Measurements from ENCODE around the gene SIPA1L3. TPM values are rescaled to one million over a fixed set of nuclear protein-coding genes. Genes with fewer than 3 reads are reported as not detected.

The SIPA1L3 gene
- total and polyA plus RNA-seq, 8 donors = 19.7 to 44.8 (median 25.8) TPM

DNA sequence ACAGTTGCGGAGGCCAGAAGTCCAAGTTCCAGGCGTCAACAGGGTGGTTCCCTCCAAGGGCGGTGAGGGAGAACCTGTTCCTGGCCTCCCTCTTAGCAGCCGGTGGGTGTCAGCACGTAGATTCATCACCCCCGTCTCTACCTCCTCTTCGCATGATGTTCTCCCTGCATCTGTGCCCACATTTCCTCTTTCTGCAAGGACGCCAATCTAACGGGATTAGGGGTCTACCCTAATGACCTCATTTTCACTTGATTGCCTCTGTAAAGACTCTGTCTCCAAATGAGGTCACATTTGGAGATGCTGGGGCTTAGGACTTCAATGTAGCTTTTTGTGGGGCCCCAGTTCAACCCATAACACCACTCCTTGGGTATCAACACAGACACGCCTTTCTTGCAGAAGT lies 278.6 kb downstream of the SIPA1L3 start:
- H3K4me1 ChIP-seq = no peaks in the 10 kb centered on the region
- H3K9me3 ChIP-seq = no peaks in the 10 kb centered on the region
- no peaks in the 10 kb centered on the region for H3K36me3 ChIP-seq
- TF ChIP-seq, protein P1, sequence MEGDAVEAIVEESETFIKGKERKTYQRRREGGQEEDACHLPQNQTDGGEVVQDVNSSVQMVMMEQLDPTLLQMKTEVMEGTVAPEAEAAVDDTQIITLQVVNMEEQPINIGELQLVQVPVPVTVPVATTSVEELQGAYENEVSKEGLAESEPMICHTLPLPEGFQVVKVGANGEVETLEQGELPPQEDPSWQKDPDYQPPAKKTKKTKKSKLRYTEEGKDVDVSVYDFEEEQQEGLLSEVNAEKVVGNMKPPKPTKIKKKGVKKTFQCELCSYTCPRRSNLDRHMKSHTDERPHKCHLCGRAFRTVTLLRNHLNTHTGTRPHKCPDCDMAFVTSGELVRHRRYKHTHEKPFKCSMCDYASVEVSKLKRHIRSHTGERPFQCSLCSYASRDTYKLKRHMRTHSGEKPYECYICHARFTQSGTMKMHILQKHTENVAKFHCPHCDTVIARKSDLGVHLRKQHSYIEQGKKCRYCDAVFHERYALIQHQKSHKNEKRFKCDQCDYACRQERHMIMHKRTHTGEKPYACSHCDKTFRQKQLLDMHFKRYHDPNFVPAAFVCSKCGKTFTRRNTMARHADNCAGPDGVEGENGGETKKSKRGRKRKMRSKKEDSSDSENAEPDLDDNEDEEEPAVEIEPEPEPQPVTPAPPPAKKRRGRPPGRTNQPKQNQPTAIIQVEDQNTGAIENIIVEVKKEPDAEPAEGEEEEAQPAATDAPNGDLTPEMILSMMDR (IDR thresholded peaks at IDR 0.05) = no peak
- intact Hi-C loops (cut with DNase I) = no loop called here
- DNase-seq (no peak), FAIRE-seq (no peak), ATAC-seq (no peak)
- H3K27ac ChIP-seq = no peak overlapping the region
- H3K4me3 ChIP-seq = no peak overlapping the region
- no peaks in the 10 kb centered on the region for H3K27me3 ChIP-seq
- 94 to 96% methylated on average over 10 of the region's 10 CpGs for WGBS, 2 donors

DNA sequence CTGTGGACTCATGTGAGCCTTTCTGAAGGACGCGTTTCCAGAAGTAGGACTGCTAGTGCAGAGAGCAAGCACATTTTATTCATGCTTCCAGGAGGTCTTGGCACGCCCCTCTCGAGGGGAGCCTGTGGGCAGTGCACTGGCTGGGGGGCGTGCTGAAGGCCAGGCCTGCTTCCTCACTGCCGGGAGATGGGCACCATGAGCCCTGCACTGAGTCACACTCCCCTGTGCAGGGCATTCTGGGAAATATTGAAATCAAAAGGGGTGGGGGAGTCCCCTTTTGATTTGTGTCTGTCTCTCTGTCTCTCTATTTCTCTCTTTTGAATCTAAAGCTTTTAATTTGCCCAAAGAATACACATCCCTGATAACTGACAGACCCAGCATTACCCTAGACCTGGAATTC lies 283.1 kb downstream of the SIPA1L3 start:
- no peak for ATAC-seq
- Histone ChIP-seq H3K27me3 (no peaks in the 10 kb centered on the region), H3K4me3 (no peak overlapping the region), H3K36me3 (no peaks in the 10 kb centered on the region), H3K4me1 (no peaks in the 10 kb centered on the region), H3K9me3 (no peaks in the 10 kb centered on the region), H3K27ac (no peak overlapping the region)
- WGBS, 2 donors = 77 to 87% methylated on average over 6 of the region's 6 CpGs
- TF ChIP-seq, protein P1 (IDR thresholded peaks at IDR 0.05) = no peak
- no peak for FAIRE-seq
- DNase-seq = no peak
- intact Hi-C loops (cut with DNase I) = no loop called here

DNA sequence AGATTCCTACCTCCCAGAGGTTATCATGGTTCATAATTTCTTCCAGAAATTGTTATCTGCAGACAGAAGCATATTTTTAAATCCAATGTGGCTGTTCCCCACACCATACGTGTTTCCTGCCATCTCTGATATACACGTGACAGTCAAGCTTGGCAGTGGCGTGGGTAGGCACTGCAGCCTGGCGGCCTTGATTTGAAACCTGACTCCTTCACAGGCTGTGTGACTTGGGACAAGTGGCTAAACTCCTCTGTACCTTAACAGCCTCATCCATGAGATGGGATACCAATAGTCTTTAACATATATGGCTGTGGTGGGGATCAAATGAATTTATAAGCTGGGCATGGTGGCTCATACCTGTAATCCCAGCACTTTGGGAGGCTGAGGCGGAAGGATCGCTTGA lies 283.8 kb downstream of the SIPA1L3 start:
- H3K9me3 ChIP-seq = no peaks in the 10 kb centered on the region
- no peaks in the 10 kb centered on the region for H3K27me3 ChIP-seq
- H3K27ac ChIP-seq = no peak overlapping the region
- ATAC-seq (no peak), DNase-seq (no peak), FAIRE-seq (no peak)
- no peaks in the 10 kb centered on the region for H3K4me1 ChIP-seq
- intact Hi-C loops (cut with DNase I) = no loop called here
- H3K4me3 ChIP-seq = no peak overlapping the region
- WGBS, 2 donors = 90 to 97% methylated on average over 6 of the region's 6 CpGs
- H3K36me3 ChIP-seq = no peaks in the 10 kb centered on the region
- TF ChIP-seq, protein P1 (IDR thresholded peaks at IDR 0.05) = no peak

DNA sequence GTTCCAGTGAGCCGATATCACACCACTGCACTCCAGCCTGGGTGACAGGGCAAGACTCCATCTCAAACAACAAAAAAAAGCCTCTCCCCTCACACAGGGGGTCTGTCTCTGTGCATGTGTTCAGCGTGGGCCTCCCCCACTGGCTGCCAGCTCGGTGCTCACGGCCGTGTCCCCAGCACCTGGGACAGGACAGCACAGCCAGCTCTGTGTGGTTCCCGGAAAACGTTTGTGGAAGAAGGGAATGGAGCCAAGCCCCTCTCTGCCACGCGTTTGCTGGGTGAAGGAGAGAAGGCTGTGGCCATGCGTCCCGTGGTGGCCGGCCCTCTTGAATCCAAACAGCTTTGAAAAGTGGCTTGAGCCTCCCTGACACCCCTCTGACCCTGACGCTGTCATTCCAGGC lies 284.7 kb downstream of the SIPA1L3 start:
- no peaks in the 10 kb centered on the region for H3K36me3 ChIP-seq
- TF ChIP-seq, protein P1 (IDR thresholded peaks at IDR 0.05) = no peak
- H3K9me3 ChIP-seq = no peaks in the 10 kb centered on the region
- no peak for DNase-seq
- ATAC-seq = no peak
- H3K4me1 ChIP-seq = no peaks in the 10 kb centered on the region
- 90 to 92% methylated on average over 13 of the region's 13 CpGs for WGBS, 2 donors
- intact Hi-C loops (cut with DNase I) = no loop called here
- no peak for FAIRE-seq
- H3K27ac ChIP-seq = no peak overlapping the region
- no peak overlapping the region for H3K4me3 ChIP-seq
- no peaks in the 10 kb centered on the region for H3K27me3 ChIP-seq

DNA sequence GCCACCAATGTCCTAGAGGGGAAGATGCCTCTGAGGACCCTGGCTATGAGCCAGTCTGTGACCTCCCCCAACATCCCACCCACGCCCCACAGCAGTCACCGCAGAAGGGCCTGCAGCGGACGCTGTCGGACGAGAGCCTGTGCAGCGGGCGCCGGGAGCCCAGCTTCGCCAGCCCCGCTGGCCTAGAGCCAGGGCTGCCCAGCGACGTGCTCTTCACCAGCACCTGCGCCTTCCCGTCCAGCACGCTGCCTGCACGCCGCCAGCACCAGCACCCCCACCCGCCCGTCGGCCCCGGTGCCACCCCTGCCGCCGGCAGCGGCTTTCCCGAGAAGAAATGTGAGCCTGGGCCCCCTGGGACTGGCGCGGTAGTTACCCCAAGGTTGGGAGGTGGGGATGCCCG lies 286.4 kb downstream of the SIPA1L3 start:
- 87 to 97% methylated on average over 29 of the region's 29 CpGs for WGBS, 2 donors
- DNase-seq (peak in 1 of 6 donors; percentile 54), ATAC-seq (peak in 2 of 4 donors; percentile 18 to 65), FAIRE-seq (no peak)
- H3K36me3 ChIP-seq = no peaks in the 10 kb centered on the region
- no peak overlapping the region for H3K4me3 ChIP-seq
- H3K9me3 ChIP-seq = no peaks in the 10 kb centered on the region
- intact Hi-C loops (cut with DNase I) = no loop called here
- H3K4me1 ChIP-seq = no peaks in the 10 kb centered on the region
- TF ChIP-seq, protein P1 (IDR thresholded peaks at IDR 0.05) = no peak
- H3K27me3 ChIP-seq = no peaks in the 10 kb centered on the region
- H3K27ac ChIP-seq = no peak overlapping the region

Measured in pancreas (tissue), 10 donors.